GM21737 (cell line): ENCODE data around the gene CYP26A1.
"Not testable (repeated sequence)": the region's sequence is repeated elsewhere in the genome, so short reads cannot be mapped to it uniquely, and the experiment has no call there.

Experiments used
- ATAC-seq: cut with Tn5 transposase; IDR thresholded peaks from one replicate; pipeline ENCODE4 v1.9.1; 2021; ENCODE audit warnings: mild to moderate bottlenecking, moderate library complexity; ENCODE audit not compliant: unreplicated experiment

CYP26A1 gene

DNA sequence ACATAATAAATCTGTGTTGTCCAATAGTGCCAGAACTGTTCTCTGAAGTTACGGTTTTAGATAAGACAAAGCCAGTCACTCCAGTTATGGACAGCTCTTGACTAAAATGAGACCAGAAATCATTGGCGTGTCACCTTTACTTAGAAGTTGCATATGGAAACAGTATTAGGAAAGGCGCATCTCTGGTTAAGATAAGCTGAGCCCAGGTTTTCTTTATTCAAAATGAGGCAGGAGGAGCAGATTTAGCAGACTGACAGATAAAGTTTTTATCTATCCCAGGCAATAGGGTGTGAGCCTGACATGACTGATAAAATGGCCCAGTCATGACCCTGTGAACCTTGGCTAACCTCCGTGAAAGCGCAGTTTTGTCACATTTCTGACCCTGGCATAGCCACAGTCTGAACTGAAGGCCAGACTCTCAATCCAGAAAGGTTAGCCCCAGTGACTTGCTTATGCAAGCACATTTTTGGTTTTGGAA, 4.2 kb downstream of the CYP26A1 start:
- ATAC-seq, result no peak

DNA sequence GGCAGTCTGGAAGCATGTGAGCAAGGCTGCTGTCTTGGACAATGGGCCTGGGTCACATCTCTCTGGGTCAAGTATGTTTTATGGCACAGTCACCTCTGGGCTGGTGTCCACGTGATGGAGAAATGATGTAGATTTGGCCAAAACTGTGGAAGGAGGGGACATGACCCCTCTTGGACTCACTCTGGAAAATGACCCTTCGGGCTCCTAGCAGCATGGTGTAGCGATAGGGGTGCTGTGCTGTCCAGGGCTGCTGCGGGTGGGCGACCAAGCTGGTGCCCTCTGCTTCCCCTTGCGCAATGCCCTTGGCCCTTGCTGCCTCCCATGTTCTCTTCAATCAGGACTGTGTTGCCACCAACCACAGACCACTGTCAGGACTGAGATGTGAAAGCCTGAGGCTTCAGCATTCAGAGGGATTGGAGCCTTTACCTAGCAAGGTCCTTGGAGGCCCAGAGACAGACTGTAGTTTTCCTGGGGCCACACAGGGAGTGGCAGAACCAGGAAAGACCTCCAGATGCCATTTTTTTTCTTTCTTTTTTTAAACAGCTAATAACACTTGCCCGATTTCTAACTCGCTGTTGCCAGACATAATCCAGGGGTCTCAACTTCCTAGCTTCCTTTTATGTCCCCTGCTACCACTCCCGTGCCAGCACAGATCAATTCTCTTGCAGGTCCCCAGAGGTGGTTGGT, 6.1 kb downstream of the CYP26A1 start:
- ATAC-seq, result no peak

DNA sequence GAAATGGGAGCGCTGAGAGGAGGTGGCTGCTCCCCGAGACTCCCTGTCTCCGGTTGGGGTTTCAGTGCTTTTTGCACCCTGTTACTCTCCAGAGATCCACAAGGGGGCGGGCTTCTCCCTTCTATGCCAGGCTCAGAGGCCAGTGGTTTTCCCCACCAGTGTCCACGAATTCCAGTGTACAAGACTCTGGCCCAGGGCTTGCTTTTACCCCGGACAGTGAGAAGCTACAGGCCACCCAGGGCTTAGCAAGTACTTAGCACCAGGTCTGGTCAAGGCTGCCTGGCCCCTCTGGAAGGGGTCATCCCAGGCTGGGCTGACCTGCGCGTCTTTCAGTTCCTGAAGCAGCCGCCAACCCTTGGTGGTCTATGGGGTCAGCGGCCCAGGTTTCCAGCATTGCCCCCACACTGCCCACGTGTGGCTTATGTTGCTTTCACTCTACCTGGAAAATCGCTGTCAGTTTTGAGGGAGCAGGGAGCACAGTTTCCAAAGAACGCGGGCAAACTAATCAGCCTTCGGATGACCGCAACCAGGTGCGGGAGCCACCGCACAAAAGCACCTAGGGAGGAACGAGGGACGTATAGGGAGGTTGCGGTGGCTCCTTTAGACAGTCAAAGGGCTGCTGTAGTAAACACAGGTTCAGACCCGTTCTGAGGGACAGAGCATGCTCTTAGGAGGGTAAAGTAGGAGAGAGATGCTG, 6.8 kb downstream of the CYP26A1 start:
- no peak for ATAC-seq

DNA sequence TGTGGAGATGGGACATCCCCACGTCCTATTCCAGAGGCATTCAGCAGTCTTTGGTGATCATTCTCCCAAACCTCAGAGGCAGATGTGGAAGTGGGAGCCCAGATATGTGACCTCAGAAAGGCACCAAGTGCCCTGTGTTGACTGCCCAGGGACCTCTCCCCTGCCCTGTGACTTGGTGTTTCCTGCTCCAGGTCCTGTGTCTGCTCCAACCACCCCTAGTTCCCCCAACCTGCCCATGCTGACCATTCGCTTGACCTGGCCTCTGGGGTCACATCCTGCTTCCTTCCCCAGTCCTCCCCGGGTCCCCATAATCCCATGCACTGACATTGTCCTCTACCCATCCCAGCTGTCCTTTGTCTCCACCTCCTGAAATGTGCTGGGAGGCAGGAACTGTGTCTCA, 7.6 kb downstream of the CYP26A1 start:
- ATAC-seq, result no peak

DNA sequence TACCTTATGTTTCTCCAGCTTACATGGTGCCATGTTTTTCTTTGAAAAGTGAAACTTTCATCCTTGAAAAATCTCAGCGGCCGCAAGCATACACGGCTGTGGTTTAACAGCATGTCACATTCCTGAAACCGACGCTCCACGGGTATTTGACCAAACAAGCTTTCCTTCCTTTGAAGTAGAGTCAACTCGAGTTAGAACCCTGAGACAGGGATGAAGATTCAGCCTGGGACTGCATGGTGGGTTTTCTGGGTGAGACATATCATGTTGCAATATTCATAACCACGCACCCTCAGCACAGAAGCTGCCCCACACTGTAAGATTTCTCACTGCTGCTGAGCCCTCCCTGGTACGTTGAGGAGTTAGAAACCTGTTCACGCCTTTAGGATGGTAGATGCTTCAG, 8.1 kb downstream of the CYP26A1 start:
- ATAC-seq, result no peak

DNA sequence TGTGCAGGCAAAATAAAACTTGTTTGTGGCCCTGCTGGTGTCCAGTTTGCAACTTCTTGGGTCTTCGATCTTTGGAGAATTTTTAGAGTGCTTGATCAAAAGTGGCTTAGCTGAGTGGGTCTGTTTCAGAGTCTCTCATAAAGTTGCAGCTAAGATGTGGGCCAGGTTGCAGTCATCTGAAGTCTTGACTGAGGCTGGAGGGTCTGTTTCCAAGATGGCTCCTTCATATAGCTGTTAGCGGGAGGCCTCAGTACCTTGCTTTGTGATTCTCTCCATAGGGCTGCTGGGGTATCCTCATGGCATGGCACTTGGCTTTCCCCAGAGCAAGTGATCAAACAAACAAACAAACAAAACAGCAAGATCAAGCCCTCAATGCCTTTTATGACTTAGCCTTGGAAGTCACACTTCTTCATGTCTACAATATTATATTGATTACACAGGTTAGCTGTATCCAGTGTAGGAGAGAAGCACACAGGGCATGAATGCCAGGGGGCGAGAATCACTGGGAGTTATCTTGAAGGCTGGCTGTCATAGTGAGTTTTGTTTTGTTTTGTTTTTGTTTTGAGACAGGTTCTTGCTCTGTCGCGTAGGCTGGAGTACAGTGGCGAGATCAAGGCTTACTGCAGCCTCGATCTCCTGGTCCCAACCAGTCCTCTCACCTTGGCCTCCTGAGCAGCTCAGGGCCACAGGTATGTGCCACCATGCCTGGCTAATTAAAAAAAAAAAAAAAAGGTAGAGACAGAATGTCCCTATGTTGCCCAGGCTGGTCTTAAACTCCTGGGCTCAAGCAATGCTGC, 10.2 kb downstream of the CYP26A1 start:
- no peak for ATAC-seq

DNA sequence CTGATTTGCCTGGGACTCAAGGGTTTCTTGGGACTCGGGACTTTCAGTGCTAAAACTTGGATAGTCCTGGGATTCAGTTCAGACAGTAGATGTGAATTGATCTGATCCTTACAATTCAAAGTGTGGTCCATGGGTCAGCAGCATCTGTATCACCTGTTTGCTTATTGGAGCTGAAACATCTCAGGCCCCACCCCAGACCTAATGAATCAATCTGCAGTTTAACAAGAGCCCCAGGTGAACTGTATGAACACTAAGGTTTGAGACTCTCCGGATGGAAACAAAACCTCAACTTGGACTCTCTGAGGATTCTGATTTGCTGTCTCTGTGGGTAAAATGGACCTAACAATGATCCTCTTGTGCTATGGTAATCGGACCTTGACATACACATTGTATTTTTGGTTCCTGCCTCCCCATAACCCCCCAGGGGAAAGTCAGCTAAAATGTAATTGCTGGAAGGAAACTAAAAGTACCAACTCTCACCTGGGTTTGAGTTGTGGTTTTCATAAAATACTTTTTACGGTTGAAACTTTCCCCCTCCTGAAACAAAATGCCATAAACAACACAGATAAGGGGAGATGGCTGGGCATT, 11.7 kb downstream of the CYP26A1 start:
- ATAC-seq, result no peak

DNA sequence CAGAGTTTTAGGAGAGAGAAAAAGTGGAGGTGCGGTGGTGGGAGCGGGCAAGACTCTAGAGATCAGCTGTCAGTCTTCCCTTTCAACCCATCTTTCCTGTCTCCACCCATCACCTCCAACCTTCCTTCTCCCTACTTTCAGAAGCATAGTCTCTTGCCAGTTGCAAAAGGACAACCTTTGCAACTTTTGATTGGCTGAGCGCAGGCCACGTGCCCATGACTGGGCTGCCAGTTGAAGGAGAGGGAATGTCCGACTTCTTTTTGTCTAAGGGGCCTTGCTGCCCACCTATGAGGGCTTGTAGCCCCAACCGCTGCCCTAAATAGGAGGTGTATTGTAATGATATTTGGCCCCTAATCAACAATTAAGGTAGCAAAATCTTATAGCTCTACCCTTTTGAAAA, 12.6 kb downstream of the CYP26A1 start:
- no peak for ATAC-seq

DNA sequence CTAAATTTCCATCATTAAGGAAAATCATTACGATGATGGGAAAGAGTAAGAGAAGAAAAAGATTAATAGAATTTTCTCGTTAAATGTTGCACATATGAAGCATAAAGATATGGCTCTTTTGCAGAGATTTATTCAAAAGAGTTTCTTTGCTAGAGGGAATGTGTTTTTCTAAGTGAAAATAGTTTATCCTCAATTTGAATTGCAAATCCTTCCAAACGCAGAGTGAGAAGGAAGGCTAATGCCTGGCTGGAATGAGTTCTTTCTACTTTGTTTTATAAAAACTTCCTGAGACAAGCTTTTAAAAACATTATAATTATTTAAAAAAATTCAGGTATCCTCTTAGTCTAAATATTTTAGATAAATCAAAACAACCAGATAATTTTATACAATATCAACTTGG, 14.2 kb downstream of the CYP26A1 start:
- no peak for ATAC-seq

DNA sequence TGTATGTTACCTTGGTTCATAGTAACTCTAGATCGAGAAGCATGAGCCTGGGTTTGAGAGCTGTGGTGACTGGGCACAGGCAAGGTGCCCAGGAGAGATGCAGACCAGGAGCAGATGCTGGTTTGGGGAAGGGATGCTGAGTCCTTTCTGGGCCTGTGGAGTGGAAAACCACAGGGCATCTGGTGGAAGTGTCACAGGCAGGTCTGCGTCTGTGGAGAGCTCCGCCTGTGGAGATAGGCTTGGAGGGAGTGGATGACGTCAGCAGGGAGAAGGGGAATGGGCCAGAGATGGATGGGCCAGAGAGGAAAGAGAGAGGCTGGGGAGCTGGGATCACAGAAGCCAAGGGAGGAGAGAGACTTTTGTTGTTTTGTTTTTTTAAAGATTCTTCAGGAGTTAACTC, 14.8 kb downstream of the CYP26A1 start:
- ATAC-seq, result no peak

DNA sequence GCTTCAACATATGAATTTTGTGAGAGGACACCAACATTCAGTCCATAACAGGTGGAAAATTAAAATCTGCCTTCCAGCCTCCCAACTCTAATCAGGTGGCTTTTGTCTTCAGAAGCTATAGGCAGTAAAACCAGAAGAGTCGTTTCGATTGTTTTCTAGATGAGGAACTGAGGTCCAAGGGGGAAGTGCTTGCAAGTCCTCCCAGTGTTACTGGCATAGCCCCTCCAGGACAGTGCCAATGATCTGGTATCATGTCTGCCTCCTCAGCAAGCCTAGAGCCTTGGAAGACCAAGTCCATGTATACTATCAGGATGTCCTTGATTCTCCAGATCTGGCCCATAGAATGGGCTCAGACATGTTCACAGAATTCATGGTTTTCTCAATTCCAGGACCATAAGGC, 16.9 kb downstream of the CYP26A1 start:
- ATAC-seq, result no peak

DNA sequence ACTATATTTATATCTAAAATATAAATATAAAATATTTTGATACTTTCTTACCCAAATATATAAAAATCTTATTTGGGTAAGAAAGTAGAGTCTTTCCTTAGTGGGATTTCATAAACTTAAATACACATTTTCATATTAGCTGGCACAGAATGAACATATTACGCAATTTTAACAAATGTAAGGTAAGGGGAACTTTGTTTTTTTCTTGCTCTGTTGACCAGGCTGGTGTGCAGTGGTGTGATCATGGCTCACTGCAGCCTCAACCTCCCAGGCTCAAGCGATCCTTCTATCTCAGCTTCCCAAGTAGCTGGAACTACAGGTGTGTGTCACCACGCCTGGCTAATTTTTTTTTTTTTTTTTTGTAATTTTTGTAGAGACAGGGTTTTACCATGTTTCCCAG, 18.3 kb downstream of the CYP26A1 start:
- no peak for ATAC-seq

DNA sequence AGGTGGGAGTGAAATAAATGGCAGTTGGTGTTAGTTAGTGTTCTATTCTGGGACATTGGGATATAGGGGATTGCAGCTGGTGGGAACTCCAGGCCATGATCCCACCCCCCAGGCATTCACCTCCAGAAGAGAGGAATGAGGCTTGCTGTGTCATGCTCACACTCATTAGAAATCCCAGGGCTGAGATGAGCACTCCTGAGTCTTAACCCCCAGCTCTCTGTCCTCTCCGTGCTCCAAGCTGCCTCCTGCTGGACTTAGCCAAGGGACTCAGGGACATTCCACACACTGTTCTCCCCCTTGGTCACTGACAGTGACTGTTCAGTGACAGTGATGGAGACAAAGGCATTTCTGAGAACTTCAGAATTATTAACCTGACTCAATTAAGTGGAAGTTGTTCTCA, 21.5 kb downstream of the CYP26A1 start:
- no peak for ATAC-seq

DNA sequence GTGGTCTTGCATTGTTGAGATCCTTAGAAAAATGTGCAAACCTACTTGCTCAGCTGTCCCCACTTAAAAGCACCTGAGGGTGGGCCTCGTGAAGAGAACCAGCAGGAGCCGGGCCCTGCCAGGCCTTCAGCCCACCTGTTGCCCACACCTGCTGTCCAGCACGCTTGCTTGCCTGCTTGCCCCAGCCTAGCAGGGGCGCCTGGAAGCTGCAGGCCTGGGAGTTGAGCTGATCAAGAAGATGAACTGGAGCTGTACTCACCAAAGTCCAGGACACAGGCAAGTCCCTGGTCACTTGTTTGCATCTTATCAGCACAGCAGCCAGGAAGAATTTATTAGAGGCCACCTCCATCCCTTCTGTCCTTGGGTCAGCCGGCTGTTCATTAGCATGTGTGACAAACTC, 23.2 kb downstream of the CYP26A1 start:
- no peak for ATAC-seq

DNA sequence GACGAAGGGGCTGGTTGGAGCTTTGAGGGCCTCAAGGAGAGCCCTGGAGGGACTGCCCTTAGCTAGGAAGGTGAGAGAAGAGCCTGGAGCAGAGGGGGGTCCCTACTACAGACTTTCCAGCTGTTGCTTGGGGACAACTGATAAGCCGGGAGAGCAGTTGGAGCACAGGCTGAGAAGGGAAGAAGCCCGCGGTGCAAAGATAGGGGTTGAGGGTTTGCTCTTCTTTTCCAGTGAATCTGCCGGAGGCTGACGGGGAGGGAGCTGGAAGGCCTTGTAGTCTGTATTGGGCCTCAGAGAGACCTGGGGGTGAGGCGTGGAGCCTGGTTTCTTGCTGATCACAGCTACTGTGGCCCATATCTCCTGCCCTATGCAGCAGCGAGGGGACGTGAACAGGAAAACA, 23.7 kb downstream of the CYP26A1 start:
- ATAC-seq, result no peak

DNA sequence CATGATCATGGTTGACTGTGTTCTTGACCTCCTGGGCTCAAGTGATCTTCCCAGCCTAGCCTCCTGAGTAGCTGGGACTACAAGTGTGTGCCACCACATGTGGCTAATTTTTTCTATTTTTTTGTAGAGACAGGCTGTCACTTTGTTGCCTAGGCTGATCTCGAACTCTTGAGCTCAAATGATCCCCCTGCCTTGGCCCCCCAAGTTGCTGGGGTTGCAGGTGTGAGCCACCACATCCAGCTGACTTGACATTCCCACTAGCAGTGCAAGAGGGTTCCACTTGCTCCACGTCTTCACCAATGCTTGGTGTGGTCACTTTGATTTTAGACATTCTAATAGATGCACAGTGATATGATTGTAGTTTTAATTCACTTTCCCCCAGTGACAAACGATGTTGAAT, 25.1 kb downstream of the CYP26A1 start:
- ATAC-seq, result no peak

DNA sequence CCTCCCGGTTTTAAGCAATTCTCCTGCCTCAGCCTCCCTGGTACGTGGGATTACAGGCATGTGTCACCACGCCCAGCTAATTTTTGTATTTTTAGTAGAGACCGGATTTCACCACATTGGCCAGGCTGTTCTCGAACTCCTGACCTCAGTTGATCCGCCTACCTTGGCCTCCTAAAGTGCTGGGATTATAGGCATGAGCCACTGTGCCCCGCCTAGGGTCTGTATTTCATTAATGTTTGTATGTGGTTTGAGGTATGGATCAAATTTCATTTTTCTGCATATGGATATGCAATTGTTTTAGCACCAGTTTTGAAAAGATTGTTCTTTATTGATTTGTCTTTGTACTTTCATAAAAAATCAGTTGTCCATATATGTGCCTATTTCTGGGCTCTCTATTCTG, 26.0 kb downstream of the CYP26A1 start:
- no peak for ATAC-seq

DNA sequence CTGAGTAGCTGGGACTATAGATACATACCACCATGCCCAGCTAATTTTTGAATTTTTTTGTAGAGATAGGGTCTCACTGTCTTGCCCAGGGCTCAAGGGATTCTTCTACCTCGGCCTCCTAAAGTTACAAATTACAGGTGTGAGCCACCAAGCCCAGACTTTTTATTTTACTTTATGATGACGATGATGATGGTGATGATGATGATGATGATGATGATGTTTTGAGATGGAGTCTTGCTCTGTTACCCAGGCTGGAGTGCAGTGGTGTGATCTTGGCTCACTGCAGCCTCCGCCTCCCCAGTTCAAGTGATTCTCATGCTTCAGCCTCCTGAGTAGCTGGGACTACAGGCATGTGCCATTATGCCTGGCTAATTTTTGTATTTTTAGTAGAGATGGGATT, 27.5 kb downstream of the CYP26A1 start:
- ATAC-seq, result not testable (repeated sequence)

DNA sequence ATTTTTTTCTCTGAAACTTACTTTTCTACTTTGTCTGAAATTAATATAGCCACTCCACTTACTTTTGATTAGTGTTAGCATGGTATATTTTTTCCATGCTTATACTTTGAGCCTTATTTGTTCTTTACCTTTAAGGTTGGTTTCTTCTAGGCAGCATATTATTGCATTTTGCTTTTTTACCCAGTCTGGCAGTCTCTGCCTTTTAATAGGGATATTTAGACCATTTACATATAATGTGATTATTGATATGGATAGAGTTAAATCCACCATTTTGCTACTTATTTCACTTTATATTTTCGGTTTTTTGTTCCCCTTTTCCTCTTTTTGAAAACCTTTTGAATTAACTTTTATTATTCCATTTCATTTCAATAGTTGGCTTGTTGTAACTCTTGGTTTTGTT, 30.3 kb downstream of the CYP26A1 start:
- no peak for ATAC-seq

DNA sequence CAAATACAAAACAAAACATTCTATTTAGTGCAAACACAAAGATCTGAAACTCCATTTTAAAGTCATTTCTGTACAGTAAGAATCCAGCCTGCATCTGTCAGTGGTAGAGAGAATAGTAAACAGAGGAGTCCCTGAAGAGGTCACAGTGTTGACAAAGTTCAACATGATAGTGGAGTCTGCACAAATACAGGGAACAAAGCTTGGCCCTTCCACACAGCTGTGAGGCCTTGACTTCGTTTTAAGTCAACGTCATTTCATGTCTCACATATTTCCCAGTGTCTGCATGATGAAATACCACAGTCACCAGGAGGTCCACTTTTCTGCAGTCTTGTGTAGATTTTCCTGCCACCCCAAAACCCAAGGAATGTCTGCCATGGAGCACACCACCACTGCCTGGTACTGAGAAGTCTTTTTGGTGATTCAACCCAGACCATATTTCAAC, 33.0 kb downstream of the CYP26A1 start:
- ATAC-seq, result no peak

DNA sequence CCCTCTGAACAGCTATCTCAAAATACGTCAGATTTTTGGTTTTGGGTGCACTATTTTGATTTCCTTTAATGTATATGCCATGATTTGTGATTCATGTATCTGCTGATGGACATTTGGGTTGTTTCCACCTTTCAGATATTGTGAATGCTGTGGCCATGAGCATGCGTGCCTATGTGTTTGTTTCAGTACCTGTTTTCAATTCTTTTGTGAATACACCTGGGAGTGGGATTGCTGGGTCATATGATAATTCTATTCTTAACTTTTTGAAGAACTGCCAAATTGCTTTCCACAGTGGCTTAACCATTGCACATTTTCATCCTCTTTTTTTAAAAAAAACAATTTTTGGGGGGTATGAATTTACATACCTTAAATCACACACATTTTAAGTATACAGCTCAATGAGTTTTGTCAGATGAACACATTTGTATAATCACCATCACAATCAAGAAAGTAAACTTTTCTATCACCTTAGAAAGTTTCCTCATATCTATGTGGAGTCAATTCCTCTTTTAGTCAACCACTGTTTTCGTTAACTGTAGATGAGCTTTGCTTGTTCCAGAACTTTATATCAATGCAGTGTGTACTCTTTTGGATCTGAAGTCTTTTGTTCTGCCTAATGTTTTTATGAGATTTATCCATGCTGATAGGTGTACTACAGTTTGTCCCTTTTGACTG, 36.9 kb downstream of the CYP26A1 start:
- ATAC-seq, result peak; percentile 68
